Hepatocyte (in vitro differentiated cells): ENCODE measurements around the gene SLC44A3.

ENCODE experiments used
- CTCF ChIP-seq: fragments of 200-600 bp; sonication (generic); IDR thresholded peaks from 2 replicates; pipeline ENCODE4 v1.5.1; 2016; ENCODE audit warnings: antibody characterized with exemption, mild to moderate bottlenecking; ENCODE audit not compliant: poor library complexity
- EZH2 ChIP-seq: fragments of 200-600 bp; sonication (generic); IDR thresholded peaks from 2 replicates; pipeline ENCODE4 v1.6.1; 2016; ENCODE audit warnings: antibody characterized with exemption, mild to moderate bottlenecking, borderline replicate concordance
- EZH2phosphoT487 ChIP-seq: fragments of 200-600 bp; sonication (generic); IDR thresholded peaks from one replicate; pipeline ENCODE4 v1.6.1; 2018; ENCODE audit warnings: antibody characterized with exemption, mild to moderate bottlenecking, low read depth, moderate library complexity; ENCODE audit not compliant: unreplicated experiment, severe bottlenecking

GRCh38 chr1:94777281-94777680 lies 42.9 kb upstream of the SLC44A3 start:
- TF ChIP-seq CTCF (no peak), EZH2 (no peak), EZH2phosphoT487 (no peak)
